Heart left ventricle (tissue), 13 donors: ENCODE data around the gene DNAJB4.

ENCODE experiments used
- POLR2A ChIP-seq, 2 donors: fragments of 450-650 bp; IDR thresholded peaks; one replicate each; pipeline ENCODE4 v1.6.1; 2017; ENCODE audit warnings: antibody characterized with exemption in 2 of 2, mild to moderate bottlenecking in 2 of 2, moderate library complexity in 2 of 2
- TF ChIP-seq, protein P1 (sequence below), 12 donors: fragments of 200-600 bp; sonication (generic) in 4 of 12; IDR thresholded peaks; one replicate each; pipeline versions ENCODE4 v1.5.0 to v1.8.0; 2018 to 2022; ENCODE audit warnings: antibody characterized with exemption in 12 of 12, mild to moderate bottlenecking in 5 of 12
- donor health status: ischemic (EF 13 %, LVEDD 7.1; RV severe dilation, severe dysfunction).
- donor health status: DM: no; HTN: yes; CAD: no.
- donor health status: DM: no; HTN: no; CAD: no.
- donor health status: ischemic (EF 25% LVEDD 6.9; RV normal size, moderate dysfunction).
- donor health status: ischemic (EF 25% LVEDD 5.7; RV mildly dilated, moderate dysfunction).
- donor health status: ischemic (EF 35%, LVEDD 5.7; RV mildly dilated, moderate dysfunction).
- donor health status: nonischemic (EF 11% LVEDD 7.7; RV severe dilation, severe dysfunction).
- donor health status: DM: yes; HTN: yes; CAD: no.
- donor health status: PGD.
- donor health status: ischemic (EF 29% LVEDD 5.4; RV normal size, mild dysfunction).
- donor health status: nonischemic (EF 23%, LVEDD 6.1; RV moderate dilation, normal function).

DNA sequence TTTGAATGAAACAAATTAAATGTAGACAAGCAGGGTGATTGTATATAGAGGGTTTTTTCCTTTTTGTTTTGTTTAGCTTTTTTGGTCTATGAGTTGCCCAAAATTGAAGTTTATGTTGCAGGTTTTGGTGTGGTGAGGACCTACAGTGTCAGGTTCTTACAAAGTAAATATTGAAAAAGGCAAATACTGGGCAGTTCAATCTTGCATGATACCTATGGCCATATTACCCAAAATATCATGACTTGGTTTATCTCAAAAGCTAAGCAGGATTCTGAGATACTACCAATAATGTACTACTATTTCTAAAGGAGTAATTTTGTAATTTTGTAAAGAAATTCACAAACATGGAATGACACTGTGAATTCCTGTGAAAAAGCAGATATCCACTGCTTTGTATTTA is 1.8 kb downstream of the DNAJB4 start:
- TF ChIP-seq, protein P1, sequence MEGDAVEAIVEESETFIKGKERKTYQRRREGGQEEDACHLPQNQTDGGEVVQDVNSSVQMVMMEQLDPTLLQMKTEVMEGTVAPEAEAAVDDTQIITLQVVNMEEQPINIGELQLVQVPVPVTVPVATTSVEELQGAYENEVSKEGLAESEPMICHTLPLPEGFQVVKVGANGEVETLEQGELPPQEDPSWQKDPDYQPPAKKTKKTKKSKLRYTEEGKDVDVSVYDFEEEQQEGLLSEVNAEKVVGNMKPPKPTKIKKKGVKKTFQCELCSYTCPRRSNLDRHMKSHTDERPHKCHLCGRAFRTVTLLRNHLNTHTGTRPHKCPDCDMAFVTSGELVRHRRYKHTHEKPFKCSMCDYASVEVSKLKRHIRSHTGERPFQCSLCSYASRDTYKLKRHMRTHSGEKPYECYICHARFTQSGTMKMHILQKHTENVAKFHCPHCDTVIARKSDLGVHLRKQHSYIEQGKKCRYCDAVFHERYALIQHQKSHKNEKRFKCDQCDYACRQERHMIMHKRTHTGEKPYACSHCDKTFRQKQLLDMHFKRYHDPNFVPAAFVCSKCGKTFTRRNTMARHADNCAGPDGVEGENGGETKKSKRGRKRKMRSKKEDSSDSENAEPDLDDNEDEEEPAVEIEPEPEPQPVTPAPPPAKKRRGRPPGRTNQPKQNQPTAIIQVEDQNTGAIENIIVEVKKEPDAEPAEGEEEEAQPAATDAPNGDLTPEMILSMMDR (IDR thresholded peaks at IDR 0.05): no peak
- TF ChIP-seq POLR2A (IDR thresholded peaks at IDR 0.05): no peak
